Ovary (tissue), 9 donors: ENCODE results near the gene WDR82. TPM values are rescaled to one million over a fixed set of nuclear protein-coding genes. Genes with fewer than 3 reads are reported as not detected.
A peak's percentile ranks its signal among the peaks of the same experiment; 100 is the strongest.

Experiments used
- DNase-seq, 5 donors: peaks; one replicate each; pipeline ENCODE4 v3.0.0-alpha.2; 2019 to 2020
- H3K27ac ChIP-seq, 2 donors: fragments of 200-600 bp; one replicate each; pipeline versions ENCODE4 v1.5.1 to v1.8.0; 2019 to 2022
- H3K27me3 ChIP-seq: fragments of 200-600 bp; one replicate; pipeline ENCODE4 v1.8.0; 2022
- H3K36me3 ChIP-seq: fragments of 200-600 bp; sonication (generic); one replicate; pipeline ENCODE4 v1.5.1; 2019
- H3K4me1 ChIP-seq: one replicate; pipeline ENCODE4 v1.8.1; 2013; ENCODE audit warnings: mild to moderate bottlenecking, moderate library complexity; ENCODE audit not compliant: insufficient read depth
- H3K4me3 ChIP-seq: fragments of 200-600 bp; sonication (generic); one replicate; pipeline ENCODE4 v1.5.1; 2017
- H3K9me3 ChIP-seq, 2 donors: fragments of 200-600 bp in 1 of 2; sonication (generic) in 1 of 2; one replicate each; pipeline versions ENCODE4 v1.5.1 to v1.8.1; 2013 to 2019; ENCODE audit warnings: mild to moderate bottlenecking in 1 of 2, moderate library complexity in 1 of 2
- CTCF ChIP-seq, 3 donors: fragments of 450-650 bp in 2 of 3; fragments of 200-600 bp in 1 of 3; IDR thresholded peaks; one replicate each; pipeline versions ENCODE4 v1.5.1 to v1.8.0; 2016 to 2022; ENCODE audit warnings: antibody characterized with exemption in 3 of 3, mild to moderate bottlenecking in 1 of 3
- EP300 ChIP-seq: sonication (generic); formaldehyde crosslinking; IDR thresholded peaks from one replicate; pipeline ENCODE4 v1.6.1; 2017; ENCODE audit warnings: antibody characterized with exemption
- POLR2A ChIP-seq: fragments of 450-650 bp; IDR thresholded peaks from one replicate; pipeline ENCODE4 v1.6.1; 2017; ENCODE audit warnings: antibody characterized with exemption, mild to moderate bottlenecking, moderate library complexity
- WGBS, 3 donors: extraction: QIAGEN DNeasy Blood & Tissue Kit in 1 of 3; methylation state at CpG; one replicate each; pipeline versions ENCODE4 v1.1.5 to v1.1.7; 2013 to 2017; 5-methylcytosine and 5-hydroxymethylcytosine counted together
- intact Hi-C, 4 donors: fragments of 100-400 bp; cut with DNase I; formaldehyde crosslinking; loops; one replicate each; pipeline versions ENCODE4 v1.11.0 to v1.15.1; 2022 to 2023
- polyA plus RNA-seq, 2 donors: library from polyadenylated mRNA; stranded (reverse); fragments of 200-250 nt in 1 of 2; fragments of 350-450 nt in 1 of 2; fragmentation: Illumina TruSeq in 1 of 2; extraction: RNeasy Lipid Tissue Mini Kit (QIAGEN cat#74804) in 1 of 2; gene quantifications; one replicate each; pipeline ENCODE4 v1.2.3, GENCODE V29; 2013 to 2014
- total RNA-seq, 7 donors: library from RNA; depleted of rRNA in 2 of 7; stranded (reverse); fragments of >200 nt in 2 of 7; fragmentation: NEBNext Ultra II Directional in 3 of 7; extraction: Animal tissue kit (Norgen Biotek cat#: 25700) in 3 of 7; gene quantifications; one replicate each; pipeline versions ENCODE4 v1.1.0 to v1.2.4, GENCODE V29; 2016 to 2023
- donor health status: DM: no; HTN: no; CAD: no; lungs with moderate emphysema.
- donor health status: DM: no; HTN: no; CAD: no.
- donor health status: Bipolar disorder and iron deficiency.
- donor health status: DM: yes; HTN: yes; CAD: no.
- donor health status: DM: no; HTN: no; CAD: no.
- donor health status: DM: yes; HTN: yes; CAD: no.

The WDR82 gene
- total and polyA plus RNA-seq, 9 donors = 36.4 to 110 (median 95.2) TPM

- Histone ChIP-seq H3K4me1 (peaks cover 16% of the 10 kb centered on the region), H3K27ac (peak overlapping the region; percentile 54 to 91), H3K9me3 (no peaks in the 10 kb centered on the region), H3K27me3 (no peaks in the 10 kb centered on the region), H3K36me3 (no peaks in the 10 kb centered on the region), H3K4me3 (peak overlapping the region; percentile 87)
- intact Hi-C loops = loop anchor here in 3 of 4 donors (5.0 kb wide), 2 partner anchors 40 to 50 kb away; partner anchors contain the start of genes WDR82 (in 2 of the 3) and GLYCTK (in 1 of the 3)
- TF ChIP-seq POLR2A (no peak), CTCF (IDR thresholded peaks at IDR 0.05) (no peak), EP300 (no peak)
- WGBS, 3 donors = 0 to 1% (median 0%) methylated on average over 8 of the region's 8 CpGs
- DNase-seq = peak; percentile 88 to 92 (median 89)
These were observed 40.7 kb downstream of the WDR82 start for GRCh38 chr3:52237657-52238172.

DNA sequence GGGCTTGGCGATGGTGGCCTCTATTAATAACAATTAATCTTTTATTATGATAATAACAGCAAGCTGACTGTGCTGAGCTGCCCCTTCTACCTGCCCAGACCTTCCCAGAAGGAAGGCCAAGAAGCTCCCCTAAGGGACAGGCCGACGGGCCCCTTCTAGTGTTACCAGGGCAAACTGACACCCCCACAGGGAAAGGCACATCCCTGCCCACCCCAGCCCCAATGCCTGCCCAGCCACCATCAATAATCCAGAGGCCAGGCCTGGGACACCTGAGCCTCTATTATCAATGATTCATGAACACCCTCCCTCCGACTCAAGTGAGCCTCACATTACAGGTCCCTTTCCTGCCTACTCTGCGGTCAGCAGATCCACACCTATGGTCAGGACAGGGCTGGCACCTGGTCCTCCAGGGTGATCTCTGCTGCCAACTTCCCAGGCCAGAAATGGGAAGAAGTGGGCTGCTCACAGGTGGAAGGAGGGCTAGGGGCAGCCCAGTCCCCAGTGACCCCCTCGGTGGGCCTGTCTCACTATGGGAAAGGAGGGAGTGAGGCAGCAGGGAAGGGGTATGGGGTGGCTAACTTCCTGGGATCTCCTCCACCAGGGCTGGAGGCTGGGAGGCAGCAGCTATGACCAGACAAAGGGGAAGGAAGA is 41.3 kb downstream of the WDR82 start:
- peak overlapping the region; percentile 15 for H3K4me3 ChIP-seq
- 47 to 60% (median 58%) methylated on average over 6 of the region's 6 CpGs for WGBS, 3 donors
- intact Hi-C loops = loop anchor here in 3 of 4 donors (5.0 kb wide), 2 partner anchors 40 to 50 kb away; partner anchors contain the start of genes WDR82 (in 2 of the 3) and GLYCTK (in 1 of the 3)

GRCh38 chr3:52236424-52236886 is 42.0 kb downstream of the WDR82 start:
- 26 to 57% (median 42%) methylated on average over 5 of the region's 5 CpGs for WGBS, 3 donors
- H3K36me3 ChIP-seq = no peaks in the 10 kb centered on the region
- H3K9me3 ChIP-seq = no peaks in the 10 kb centered on the region
- H3K27ac ChIP-seq = peak overlapping the region; percentile 27 to 91
- TF ChIP-seq EP300 = no peak
- no peak for TF ChIP-seq CTCF (IDR thresholded peaks at IDR 0.05)
- intact Hi-C loops = loop anchor here in 3 of 4 donors (5.0 kb wide), 2 partner anchors 41 to 51 kb away; partner anchors contain the start of genes WDR82 (in 2 of the 3) and GLYCTK (in 1 of the 3)
- peak in 3 of 5 donors; percentile 42 to 57 (median 43) for DNase-seq
- H3K4me1 ChIP-seq = peaks cover 16% of the 10 kb centered on the region
- no peaks in the 10 kb centered on the region for H3K27me3 ChIP-seq
- H3K4me3 ChIP-seq = no peak overlapping the region

More for the DNA sequence above, 41.3 kb downstream of the WDR82 start:
- Histone ChIP-seq H3K27me3 (no peaks in the 10 kb centered on the region), H3K27ac (peak overlapping the region; percentile 54 to 91), H3K9me3 (no peaks in the 10 kb centered on the region), H3K4me1 (peaks cover 16% of the 10 kb centered on the region), H3K36me3 (no peaks in the 10 kb centered on the region)
- DNase-seq = peak in 1 of 5 donors; percentile 42
- TF ChIP-seq EP300 (no peak), CTCF (IDR thresholded peaks at IDR 0.05) (no peak), POLR2A (no peak)

DNA sequence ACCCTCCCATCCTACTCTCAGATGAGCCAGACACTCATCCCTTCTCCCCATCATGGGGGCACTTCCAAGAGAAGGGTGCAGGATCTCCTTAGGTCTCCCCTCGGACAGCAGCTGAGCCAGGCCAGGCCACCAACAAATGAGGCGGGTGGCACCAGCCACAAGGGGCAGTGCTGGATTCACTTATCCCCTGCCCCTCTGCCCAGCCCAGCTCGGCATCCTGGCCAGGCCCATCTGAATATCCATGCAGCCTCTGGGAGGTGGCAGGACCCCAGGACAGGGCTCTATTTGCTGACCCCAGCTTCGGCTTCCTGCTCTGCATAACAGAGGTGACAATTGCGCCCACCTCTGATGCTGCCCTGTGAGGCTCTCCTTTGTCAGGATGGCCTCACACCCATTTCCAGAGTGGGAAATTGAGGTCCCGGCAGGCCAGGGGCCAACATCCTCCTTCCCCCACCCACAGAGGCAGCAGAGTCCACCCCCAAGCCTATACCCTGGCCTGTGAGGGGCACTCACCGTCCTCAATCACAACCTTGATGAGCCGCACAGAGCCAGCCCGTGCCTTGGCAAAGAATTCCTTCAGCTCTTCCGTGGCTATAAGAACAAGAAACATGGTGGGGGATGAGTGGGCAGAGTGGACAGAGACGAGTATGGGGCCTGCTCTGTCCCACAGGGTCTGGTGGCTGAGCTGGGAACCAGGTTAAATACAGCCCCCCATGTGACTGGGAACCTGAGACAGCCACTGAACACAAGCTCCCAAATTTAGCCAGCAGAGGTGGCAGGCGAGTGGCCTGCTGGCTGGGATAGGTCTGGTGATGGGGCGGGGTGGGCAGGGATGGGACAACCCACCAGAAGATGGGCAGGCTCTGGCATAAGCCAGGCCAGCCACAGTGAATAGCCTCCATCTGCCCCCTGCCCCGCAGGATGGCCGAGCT is 43.7 kb downstream of the WDR82 start:
- no peak overlapping the region for H3K4me3 ChIP-seq
- 83 to 84% (median 84%) methylated on average over 15 of the region's 15 CpGs for WGBS, 3 donors
- intact Hi-C loops = loop anchor here in 3 of 4 donors (5.0 kb wide), 2 partner anchors 43 to 53 kb away; partner anchors contain the start of genes WDR82 (in 2 of the 3) and GLYCTK (in 1 of the 3)
- no peak overlapping the region for H3K27ac ChIP-seq
- peaks cover 16% of the 10 kb centered on the region for H3K4me1 ChIP-seq
- no peaks in the 10 kb centered on the region for H3K27me3 ChIP-seq
- TF ChIP-seq POLR2A (no peak), CTCF (IDR thresholded peaks at IDR 0.05) (no peak), EP300 (no peak)
- no peaks in the 10 kb centered on the region for H3K9me3 ChIP-seq
- H3K36me3 ChIP-seq = no peaks in the 10 kb centered on the region
- peak in 3 of 5 donors; percentile 14 to 31 (median 17) for DNase-seq
